Keratinocyte (primary cell): ENCODE measurements around the gene CASZ1.

Experiments used
- CTCF ChIP-seq, 3 experiments: IDR thresholded peaks in 1 of 3; conservative IDR thresholded peaks in 1 of 3; optimal IDR thresholded peaks in 1 of 3; 2 replicates in 2 of 3; 3 replicates in 1 of 3; pipeline versions ENCODE3 to v1.5.1; 2011; ENCODE audit warnings: low read length in 3 of 3, mild to moderate bottlenecking in 3 of 3, moderate library complexity in 2 of 3, control low read depth in 1 of 3, inconsistent platforms in 1 of 3; ENCODE audit not compliant: insufficient read depth in 2 of 3; ENCODE audit errors: extremely low read depth in 1 of 3
- EZH2 ChIP-seq: IDR thresholded peaks from one replicate; pipeline ENCODE4 v1.6.1; 2012; ENCODE audit warnings: inconsistent platforms, mild to moderate bottlenecking, low read length, moderate library complexity

GRCh38 chr1:10686404-10687040 lies 109.9 kb downstream of the CASZ1 start:
- no peak for TF ChIP-seq EZH2
- no peak for TF ChIP-seq CTCF (optimal IDR thresholded peaks at IDR 0.05 in 1 of 3, IDR thresholded peaks at IDR 0.05 in 1 of 3, conservative IDR thresholded peaks at IDR 0.05 in 1 of 3; ENCODE audit: extremely low read depth in 1 of 3, insufficient read depth in 2 of 3, low read length in 3 of 3)
